PFSK-1 (cell line): ENCODE data around the gene PIEZO2.

Experiments
- FOXP2 ChIP-seq: optimal IDR thresholded peaks from 2 replicates; pipeline ENCODE3; 2011; ENCODE audit warnings: borderline replicate concordance, control low read depth, inconsistent platforms; ENCODE audit not compliant: insufficient read depth; ENCODE audit errors: extremely low read length, extremely low read depth
- POLR2AphosphoS5 ChIP-seq: IDR thresholded peaks from 2 replicates; pipeline ENCODE4 v1.6.1; 2012; ENCODE audit warnings: low read depth, mild to moderate bottlenecking, control low read depth, low read length, moderate library complexity
- REST ChIP-seq, 2 experiments: IDR thresholded peaks; 2 replicates each; pipeline versions ENCODE4 v1.6.1 to v1.8.0; 2011 to 2012; ENCODE audit warnings: low read depth in 2 of 2, low read length in 2 of 2, control low read depth in 1 of 2, inconsistent platforms in 1 of 2, mild to moderate bottlenecking in 1 of 2, moderate library complexity in 1 of 2; ENCODE audit not compliant: insufficient read depth in 1 of 2
- SIN3A ChIP-seq: IDR thresholded peaks from 2 replicates; pipeline ENCODE4 v1.6.1; 2012; ENCODE audit warnings: mild to moderate bottlenecking, low read length, moderate library complexity, borderline replicate concordance; ENCODE audit not compliant: insufficient read depth
- TAF1 ChIP-seq: IDR thresholded peaks from 2 replicates; pipeline ENCODE4 v1.6.1; 2012; ENCODE audit warnings: low read length, control low read depth, borderline replicate concordance; ENCODE audit not compliant: insufficient read depth

PIEZO2 gene

GRCh38 chr18:10784596-10785202 lies 364.7 kb downstream of the PIEZO2 start:
- TF ChIP-seq FOXP2: no peak
- no peak for TF ChIP-seq REST (IDR thresholded peaks at IDR 0.05; ENCODE audit: insufficient read depth in 1 of 2, low read depth in 2 of 2, low read length in 2 of 2)
- no peak for TF ChIP-seq POLR2AphosphoS5
- no peak for TF ChIP-seq SIN3A
- TF ChIP-seq TAF1: no peak

- no peak for TF ChIP-seq FOXP2
- TF ChIP-seq REST (IDR thresholded peaks at IDR 0.05; ENCODE audit: insufficient read depth in 1 of 2, low read depth in 2 of 2, low read length in 2 of 2): no peak
- no peak for TF ChIP-seq POLR2AphosphoS5
- TF ChIP-seq SIN3A: no peak
- TF ChIP-seq TAF1: no peak
These were observed 365.4 kb downstream of the PIEZO2 start for GRCh38 chr18:10783941-10784340.

GRCh38 chr18:10776493-10776892 lies 372.9 kb downstream of the PIEZO2 start:
- TF ChIP-seq TAF1: no peak

GRCh38 chr18:10775026-10775425 lies 374.3 kb downstream of the PIEZO2 start:
- TF ChIP-seq TAF1 (no peak), POLR2AphosphoS5 (no peak), REST (IDR thresholded peaks at IDR 0.05; ENCODE audit: insufficient read depth in 1 of 2, low read depth in 2 of 2, low read length in 2 of 2) (no peak)

- TF ChIP-seq REST (IDR thresholded peaks at IDR 0.05; ENCODE audit: insufficient read depth in 1 of 2, low read depth in 2 of 2, low read length in 2 of 2) (no peak), POLR2AphosphoS5 (no peak), FOXP2 (no peak), SIN3A (no peak), TAF1 (no peak)
These were observed 378.2 kb downstream of the PIEZO2 start for GRCh38 chr18:10771053-10771709.
